K562 (cell line): ENCODE measurements around the gene COL15A1. TPM values are rescaled to one million over a fixed set of nuclear protein-coding genes. Genes with fewer than 3 reads are reported as not detected.

Experiments used
- ARID3A ChIP-seq: IDR thresholded peaks from 2 replicates; pipeline ENCODE4 v1.6.1; 2012; ENCODE audit warnings: low read depth, low read length, improper control_type of control experiment, borderline replicate concordance
- ASH1L ChIP-seq: fragments of 450-650 bp; IDR thresholded peaks from 2 replicates; pipeline ENCODE4 v1.6.1; 2018; ENCODE audit warnings: borderline replicate concordance, mild to moderate bottlenecking, low read depth; ENCODE audit not compliant: partially characterized antibody
- BCOR ChIP-seq: fragments of 450-650 bp; IDR thresholded peaks from 2 replicates; pipeline ENCODE4 v1.6.1; 2016
- BDP1 ChIP-seq: IDR thresholded peaks from 3 replicates; pipeline ENCODE4 v1.6.1; 2011; ENCODE audit not compliant: insufficient read length, insufficient read depth
- CBX8 ChIP-seq: fragments of 200-600 bp; sonication (generic); IDR thresholded peaks from 2 replicates; pipeline ENCODE4 v1.6.1; 2012; ENCODE audit warnings: borderline replicate concordance, mixed run types, low read depth, mild to moderate bottlenecking, moderate library complexity, mixed read lengths, low read length, control low read depth, inconsistent platforms; ENCODE audit not compliant: poor library complexity, severe bottlenecking; ENCODE audit errors: extremely low read depth
- CHCHD3 ChIP-seq: fragments of 250-450 bp; sonication (Bioruptor Pico); IDR thresholded peaks from 2 replicates; pipeline ENCODE4 v2.1.2; 2022; ENCODE audit warnings: mild to moderate bottlenecking
- CHD4 ChIP-seq: fragments of 200-600 bp; sonication (generic); IDR thresholded peaks from 3 replicates; pipeline ENCODE4 v1.6.1; 2012; ENCODE audit warnings: low read depth, mild to moderate bottlenecking, mixed read lengths, low read length, inconsistent platforms; ENCODE audit not compliant: insufficient read depth, insufficient replicate concordance, poor library complexity, severe bottlenecking
- E2F6 ChIP-seq, 2 experiments: IDR thresholded peaks; 2 replicates each; pipeline ENCODE4 v1.6.1; 2011; ENCODE audit warnings: borderline replicate concordance in 1 of 2, control low read depth in 1 of 2, low read depth in 1 of 2, low read length in 1 of 2, mild to moderate bottlenecking in 1 of 2, mixed read lengths in 1 of 2, moderate library complexity in 1 of 2; ENCODE audit not compliant: insufficient read depth in 1 of 2, insufficient read length in 1 of 2, poor library complexity in 1 of 2, severe bottlenecking in 1 of 2; ENCODE audit errors: extremely low read depth in 1 of 2
- FOXJ3 ChIP-seq: sonication (generic); formaldehyde crosslinking; IDR thresholded peaks from 2 replicates; pipeline ENCODE4 v1.4.0; 2020; ENCODE audit warnings: mild to moderate bottlenecking, missing genetic modification reagents
- FOXP1 ChIP-seq: sonication (generic); formaldehyde crosslinking; IDR thresholded peaks from 2 replicates; pipeline ENCODE4 v1.8.0; 2022; ENCODE audit warnings: mild to moderate bottlenecking, missing genetic modification reagents
- GATAD2A ChIP-seq: fragments of 450-650 bp; IDR thresholded peaks from 2 replicates; pipeline ENCODE4 v1.6.1; 2017
- HDAC2 ChIP-seq: fragments of 450-650 bp; IDR thresholded peaks from 2 replicates; pipeline ENCODE4 v1.6.1; 2016; ENCODE audit warnings: mild to moderate bottlenecking
- HNRNPLL ChIP-seq: fragments of 200-400 bp; formaldehyde crosslinking; IDR thresholded peaks from 2 replicates; pipeline ENCODE4 v1.6.1; 2017; ENCODE audit warnings: low read length, low read depth, mild to moderate bottlenecking; ENCODE audit not compliant: poor library complexity, severe bottlenecking
- IRF2 ChIP-seq: sonication (generic); formaldehyde crosslinking; IDR thresholded peaks from 2 replicates; pipeline ENCODE4 v1.8.1; 2022; ENCODE audit warnings: mild to moderate bottlenecking, missing genetic modification reagents
- MEIS2 ChIP-seq: fragments of 450-650 bp; IDR thresholded peaks from 2 replicates; pipeline ENCODE4 v1.6.1; 2014; ENCODE audit warnings: mild to moderate bottlenecking; ENCODE audit not compliant: partially characterized antibody
- MYC ChIP-seq, 2 experiments: fragments of 250-450 bp in 1 of 2; sonication (Bioruptor Pico) in 1 of 2; IDR thresholded peaks; 2 replicates each; pipeline versions ENCODE4 v1.5.1 to v1.6.1; 2012 to 2021; ENCODE audit warnings: low read depth in 2 of 2, borderline replicate concordance in 1 of 2, improper control_type of control experiment in 1 of 2, low read length in 1 of 2, mild to moderate bottlenecking in 1 of 2, moderate library complexity in 1 of 2
- PURB ChIP-seq: sonication (generic); formaldehyde crosslinking; IDR thresholded peaks from 2 replicates; pipeline ENCODE4 v1.9.0; 2021; ENCODE audit warnings: low read depth, mild to moderate bottlenecking, missing genetic modification reagents
- RBBP5 ChIP-seq: fragments of 200-600 bp; sonication (generic); IDR thresholded peaks from 2 replicates; pipeline ENCODE4 v1.6.1; 2012; ENCODE audit warnings: borderline replicate concordance, mild to moderate bottlenecking, low read length, control low read depth, inconsistent platforms; ENCODE audit not compliant: insufficient read depth, poor library complexity, severe bottlenecking
- SETDB1 ChIP-seq: IDR thresholded peaks from one replicate; pipeline ENCODE4 v1.6.1; 2012; ENCODE audit warnings: low read length, control low read depth, inconsistent platforms
- SNIP1 ChIP-seq: fragments of 450-650 bp; IDR thresholded peaks from 2 replicates; pipeline ENCODE4 v1.7.1; 2017; ENCODE audit warnings: low read depth, mild to moderate bottlenecking
- SRSF9 ChIP-seq: fragments of 200-400 bp; formaldehyde crosslinking; IDR thresholded peaks from 2 replicates; pipeline ENCODE4 v1.6.1; 2017; ENCODE audit warnings: low read depth, low read length, borderline replicate concordance
- TOE1 ChIP-seq, 2 experiments: fragments of 450-650 bp in 1 of 2; sonication (generic) in 1 of 2; formaldehyde crosslinking in 1 of 2; IDR thresholded peaks; 2 replicates each; pipeline versions ENCODE4 v1.7.1 to v1.8.0; 2016 to 2022; ENCODE audit warnings: borderline replicate concordance in 2 of 2, mild to moderate bottlenecking in 2 of 2, antibody characterized with exemption in 1 of 2, inconsistent platforms in 1 of 2, low read depth in 1 of 2, missing genetic modification reagents in 1 of 2, moderate library complexity in 1 of 2
- TRIM28 ChIP-seq: fragments of 450-650 bp; IDR thresholded peaks from 2 replicates; pipeline ENCODE4 v1.6.1; 2017
- ZNF121 ChIP-seq: sonication (generic); formaldehyde crosslinking; conservative IDR thresholded peaks from 2 replicates; pipeline ENCODE4 v1.8.0; 2022; ENCODE audit warnings: missing genetic modification reagents
- ZNF253 ChIP-seq: fragments of 250-450 bp; sonication (Bioruptor Pico); conservative IDR thresholded peaks from 2 replicates; pipeline ENCODE4 v1.6.1; 2021; ENCODE audit warnings: mild to moderate bottlenecking
- polyA plus RNA-seq, 8 experiments: library from polyadenylated mRNA; depleted of rRNA in 4 of 8; stranded (reverse) in 5 of 8; unstranded in 3 of 8; fragments of >200 nt; fragmentation: Nextera tagmentation in 2 of 8; fragmentation: Illumina TruSeq in 1 of 8; extraction: Ambion mirVana in 2 of 8; extraction: Trizol in 1 of 8; gene quantifications; 2 replicates each; pipeline versions ENCODE4 v1.2.1 to v1.2.3, GENCODE V29; 2011 to 2014; ENCODE audit warnings: inconsistent platforms in 1 of 8, missing spikeins in 1 of 8
- total RNA-seq, 7 experiments: library from RNA; depleted of rRNA in 6 of 7; stranded (reverse); fragments of >200 nt in 6 of 7; fragmentation: Illumina TruSeq in 2 of 7; extraction: Trizol in 2 of 7; gene quantifications; 2 replicates each; pipeline versions ENCODE4 v1.2.1 to v1.2.3, GENCODE V29; 2011 to 2021; ENCODE audit warnings: low replicate concordance in 1 of 7

Gene COL15A1
- total and polyA plus RNA-seq, 9 of the 15 experiments (the other 6 are each of a cell fraction or from before 2014, with no cell fraction given), result 0.46 to 5.1 (median 2.6) TPM

- TF ChIP-seq E2F6 (IDR thresholded peaks at IDR 0.05; ENCODE audit: borderline replicate concordance in 1 of 2, extremely low read depth in 1 of 2, insufficient read depth in 1 of 2, insufficient read length in 1 of 2, low read depth in 1 of 2, low read length in 1 of 2, poor library complexity in 1 of 2, severe bottlenecking in 1 of 2) (peak; percentile 38 to 77), SRSF9 (no peak), FOXJ3 (CRISPR knock-in tag) (no peak), SNIP1 (no peak), BCOR (peak; percentile 73; the same call in 1 of the 2 replicates), MYC (IDR thresholded peaks at IDR 0.05; ENCODE audit: low read depth, low read length) (peak; percentile 53; the same call in 1 of the 2 replicates), MYC (CRISPR knock-in tag; IDR thresholded peaks at IDR 0.05; ENCODE audit: borderline replicate concordance, low read depth) (no peak; the same call in 1 of the 2 replicates), ZNF253 (no peak), RBBP5 (peak; percentile 52), TOE1 (IDR thresholded peaks at IDR 0.05; ENCODE audit: borderline replicate concordance) (peak; percentile 60; the same call in 1 of the 2 replicates), TOE1 (CRISPR knock-in tag; IDR thresholded peaks at IDR 0.05; ENCODE audit: borderline replicate concordance, low read depth) (no peak), HDAC2 (peak; percentile 60; the same call in 1 of the 2 replicates), PURB (no peak), CBX8 (no peak), HNRNPLL (peak; percentile 59), BDP1 (no peak), GATAD2A (peak; percentile 40; the same call in 1 of the 2 replicates), ARID3A (no peak), CHCHD3 (CRISPR knock-in tag) (no peak), FOXP1 (0 out of 2 replicates have a peak, but pooled peaks have one; percentile 19), SETDB1 (no peak), TRIM28 (no peak), IRF2 (CRISPR knock-in tag) (no peak), ASH1L (no peak), CHD4 (no peak), MEIS2 (peak; percentile 19), ZNF121 (CRISPR knock-in tag) (no peak)
These were observed 160.9 kb downstream of the COL15A1 start, which contains the start of gene TGFBR1 (continued) for GRCh38 chr9:99104459-99105151.
